GM19099 (cell line): ENCODE data around the gene OLR1.

Experiments used
- POLR2A ChIP-seq: IDR thresholded peaks from 3 replicates; pipeline ENCODE4 v1.6.1; 2011; ENCODE audit warnings: low read depth; ENCODE audit not compliant: insufficient read length; ENCODE audit errors: extremely low read depth

Gene OLR1

GRCh38 chr12:10196210-10196609 is 24.3 kb upstream of the OLR1 start:
- no peak for TF ChIP-seq POLR2A

GRCh38 chr12:10194160-10194670 is 22.3 kb upstream of the OLR1 start:
- TF ChIP-seq POLR2A: no peak

- no peak for TF ChIP-seq POLR2A
Observed at GRCh38 chr12:10191865-10192264, 19.9 kb upstream of the OLR1 start.

- TF ChIP-seq POLR2A: no peak
Observed at GRCh38 chr12:10190558-10191388, 18.8 kb upstream of the OLR1 start.

GRCh38 chr12:10189653-10190052 is 17.7 kb upstream of the OLR1 start:
- no peak for TF ChIP-seq POLR2A

- no peak for TF ChIP-seq POLR2A
Observed at GRCh38 chr12:10186299-10186698, 14.4 kb upstream of the OLR1 start.

GRCh38 chr12:10184261-10184843 is 12.4 kb upstream of the OLR1 start:
- TF ChIP-seq POLR2A: no peak

GRCh38 chr12:10182354-10183049 is 10.6 kb upstream of the OLR1 start:
- no peak for TF ChIP-seq POLR2A

- TF ChIP-seq POLR2A: no peak
Observed at GRCh38 chr12:10179776-10180181, 7.8 kb upstream of the OLR1 start.

GRCh38 chr12:10178821-10179220 is 6.9 kb upstream of the OLR1 start, which contains the start of gene TMEM52B:
TMEM52B (plus strand) TSS chr12:10179032; CDS start chr12:10179575, 543 bp downstream.
- TF ChIP-seq POLR2A: no peak

- TF ChIP-seq POLR2A: no peak
Observed at GRCh38 chr12:10175846-10176636, 4.1 kb upstream of the OLR1 start.

GRCh38 chr12:10174986-10175614 is 3.2 kb upstream of the OLR1 start:
- TF ChIP-seq POLR2A: no peak

GRCh38 chr12:10170216-10170615 is 1.7 kb downstream of the OLR1 start:
- no peak for TF ChIP-seq POLR2A

GRCh38 chr12:10169104-10169503 is 2.8 kb downstream of the OLR1 start:
- no peak for TF ChIP-seq POLR2A
